ENCODE data around the gene CCR5AS.
"Not testable (repeated sequence)": the region's sequence is repeated elsewhere in the genome, so short reads cannot be mapped to it uniquely, and the experiment has no call there.

The CCR5AS gene

GRCh38 chr3:46406788-46407611, at the start of gene CCR5AS, which contains the start of gene CCRL2:
CCR5AS (minus strand) TSS chr3:46407066.
CCRL2 (plus strand) TSS chr3:46407259; CDS start chr3:46408080, 821 bp downstream.
- DNase-seq, result peak; percentile 24

DNA sequence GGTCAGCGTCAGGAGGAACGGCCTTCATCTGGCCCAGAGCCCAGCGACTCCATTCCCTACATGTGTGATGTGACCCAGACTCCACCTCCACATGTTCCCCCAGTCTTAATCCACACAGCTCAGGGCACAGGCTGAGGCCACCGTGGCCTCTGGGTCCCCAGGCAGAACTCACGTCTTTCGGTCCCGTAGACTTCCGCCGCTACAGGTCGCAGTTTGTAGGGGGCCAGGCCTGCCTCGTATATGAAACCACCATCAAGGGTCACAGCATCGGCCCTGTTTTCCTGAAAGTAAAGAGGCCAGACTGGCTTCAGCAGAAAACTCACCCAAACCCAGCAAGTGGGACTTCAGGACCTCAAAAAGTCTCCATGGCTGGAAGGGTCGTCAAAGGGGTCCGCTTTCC, 49.3 kb upstream of the CCR5AS start:
- no peak for DNase-seq

DNA sequence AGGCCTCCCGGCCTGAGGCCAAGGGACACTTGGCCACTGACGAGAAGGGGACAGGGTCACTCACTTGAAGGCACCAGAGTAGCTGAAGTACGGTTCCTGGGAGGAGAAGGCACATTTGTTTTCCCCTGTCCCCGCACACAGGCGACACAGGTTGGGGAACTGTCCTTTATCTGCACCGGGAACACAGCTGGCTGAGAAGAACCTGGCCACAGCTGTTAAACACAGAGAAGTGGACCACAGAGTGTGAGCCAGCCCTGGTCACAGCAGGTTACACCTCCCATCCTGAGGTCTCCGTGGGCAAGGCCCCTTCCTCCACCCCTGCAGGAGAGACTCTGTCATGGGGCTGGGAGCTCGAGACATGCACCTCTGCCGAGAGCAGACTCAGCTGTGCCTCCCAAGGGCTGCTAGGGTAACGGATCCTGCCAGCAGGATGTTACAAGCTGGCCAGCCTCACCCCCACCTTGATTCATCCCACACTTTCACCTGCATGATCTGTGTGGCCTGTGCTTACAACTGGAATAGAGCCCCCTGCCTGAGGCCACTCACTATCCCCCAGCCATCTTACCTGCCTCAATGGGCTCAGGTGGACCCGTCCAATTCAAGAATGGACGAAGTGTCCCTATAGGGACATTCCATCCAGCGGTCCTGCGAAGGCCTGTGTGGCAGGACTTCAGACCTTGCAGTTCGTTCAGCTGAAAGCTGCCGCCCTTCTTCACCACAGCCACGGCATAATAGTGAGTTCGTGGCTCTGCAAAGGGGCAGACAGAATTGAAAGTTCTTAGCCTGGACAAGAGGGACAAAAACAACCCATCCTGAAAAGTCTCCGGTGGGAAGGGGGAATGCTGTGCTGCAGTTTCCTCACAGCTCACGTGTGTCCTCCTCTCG, 48.6 kb upstream of the CCR5AS start:
- no peak for DNase-seq

GRCh38 chr3:46454606-46455005, 47.7 kb upstream of the CCR5AS start:
- DNase-seq, result no peak

- DNase-seq, result no peak
Observed at GRCh38 chr3:46454209-46454595, 47.3 kb upstream of the CCR5AS start.

- no peak for DNase-seq
Observed at GRCh38 chr3:46453526-46454208, 46.8 kb upstream of the CCR5AS start.

DNA sequence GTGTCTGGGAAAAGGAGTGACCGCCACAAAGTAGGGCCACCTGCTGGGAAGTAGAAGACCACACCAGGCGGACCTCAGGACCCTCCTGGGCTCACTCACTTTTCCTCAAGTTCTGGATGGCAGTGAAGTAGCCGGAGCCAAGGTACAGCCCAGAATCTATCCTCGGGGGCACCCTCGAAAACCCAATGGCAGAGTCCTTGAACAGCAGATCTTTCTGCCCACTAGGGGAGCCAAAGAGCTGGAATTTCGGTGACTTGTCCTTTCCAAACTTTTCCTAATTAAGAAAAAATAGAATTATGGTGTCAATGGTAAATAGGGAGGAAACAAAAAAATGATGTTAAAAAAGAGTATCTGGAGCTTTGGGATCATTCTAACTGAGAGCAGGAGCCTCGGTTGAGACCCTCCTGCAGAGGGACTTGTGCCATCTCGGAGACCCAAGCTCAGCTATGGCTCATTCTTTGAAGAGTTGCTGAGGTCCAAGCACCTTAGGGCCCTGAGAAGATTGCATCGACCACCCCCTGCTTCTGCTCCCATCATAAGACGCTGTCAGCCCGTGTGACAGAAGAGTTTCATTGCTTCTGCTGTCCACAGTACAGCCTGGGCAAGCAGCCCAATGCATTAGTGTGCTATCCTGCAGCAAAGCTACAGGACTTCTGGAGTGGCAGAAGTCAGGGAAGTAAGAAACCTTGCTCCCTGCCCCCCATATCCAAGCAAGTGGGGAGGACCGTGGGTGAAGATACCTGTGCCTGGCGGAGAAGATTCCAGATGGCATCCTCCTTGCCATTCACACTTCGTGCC, 43.1 kb upstream of the CCR5AS start:
- no peak for DNase-seq

DNA sequence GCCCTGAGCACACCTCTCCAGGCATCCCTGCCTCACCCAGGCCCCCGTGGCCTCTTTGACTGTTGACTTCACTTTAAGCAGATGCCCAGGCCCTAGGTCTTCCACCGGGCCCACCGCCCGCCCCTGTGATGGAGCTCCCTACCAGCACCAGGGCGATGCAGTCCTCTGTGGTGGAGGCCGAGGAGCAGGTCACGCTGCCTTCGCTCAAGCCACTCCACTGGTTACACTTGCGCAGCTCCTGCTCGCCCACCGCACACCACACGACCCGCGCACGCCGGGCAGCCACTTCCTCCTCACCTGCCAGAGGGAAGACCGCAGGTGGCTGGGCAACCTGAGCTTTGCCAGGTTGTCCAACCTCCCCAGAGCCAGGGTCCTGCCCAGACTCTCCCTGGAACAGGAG, 41.9 kb upstream of the CCR5AS start:
- DNase-seq, result no peak

- DNase-seq, result no peak
Observed at GRCh38 chr3:46447228-46447985, 40.5 kb upstream of the CCR5AS start.

DNA sequence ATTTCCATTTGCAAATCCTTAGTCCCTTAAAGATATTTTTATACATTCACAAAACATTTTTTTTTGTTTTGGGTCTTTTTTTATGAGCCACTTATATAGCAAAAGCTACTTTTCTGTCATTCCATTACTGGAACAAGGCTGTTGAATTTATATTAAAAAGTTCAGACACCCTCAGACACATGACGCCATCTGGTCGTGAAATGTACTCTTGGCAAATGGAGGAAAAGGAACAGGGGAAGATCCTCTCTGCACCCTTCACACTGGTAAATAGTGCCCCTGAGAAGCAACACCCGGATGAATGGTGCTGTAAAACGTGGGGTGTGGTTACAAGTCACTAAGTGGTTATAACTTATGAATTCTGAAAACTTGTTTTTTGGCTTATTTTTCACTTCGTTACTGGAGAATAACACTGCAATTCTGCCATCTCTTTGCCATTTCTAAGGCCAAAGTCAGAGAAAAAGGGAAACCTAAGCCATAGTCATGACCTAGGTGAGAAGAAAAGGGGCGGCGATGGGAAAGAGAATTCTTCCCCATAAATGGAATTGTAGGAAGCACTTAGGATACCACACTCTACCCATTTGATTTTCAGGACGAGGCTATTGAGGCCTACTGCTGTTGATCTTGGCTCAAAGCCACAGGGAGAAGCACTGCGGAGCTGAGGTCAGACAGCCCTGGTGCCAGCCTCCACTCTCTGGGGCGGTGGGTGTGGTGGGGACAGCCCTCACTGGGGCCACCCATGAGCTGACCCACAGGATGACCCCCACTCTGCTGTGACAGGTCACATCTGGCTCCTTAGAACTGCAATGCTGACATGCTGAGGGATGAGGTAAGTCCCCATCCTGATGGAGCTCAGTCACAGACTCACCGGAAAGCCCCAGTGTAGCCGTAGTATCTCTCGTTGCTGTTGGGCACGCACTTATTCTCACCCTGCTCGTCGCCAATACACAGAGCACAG, 36.0 kb upstream of the CCR5AS start:
- peak; percentile 16 for DNase-seq

DNA sequence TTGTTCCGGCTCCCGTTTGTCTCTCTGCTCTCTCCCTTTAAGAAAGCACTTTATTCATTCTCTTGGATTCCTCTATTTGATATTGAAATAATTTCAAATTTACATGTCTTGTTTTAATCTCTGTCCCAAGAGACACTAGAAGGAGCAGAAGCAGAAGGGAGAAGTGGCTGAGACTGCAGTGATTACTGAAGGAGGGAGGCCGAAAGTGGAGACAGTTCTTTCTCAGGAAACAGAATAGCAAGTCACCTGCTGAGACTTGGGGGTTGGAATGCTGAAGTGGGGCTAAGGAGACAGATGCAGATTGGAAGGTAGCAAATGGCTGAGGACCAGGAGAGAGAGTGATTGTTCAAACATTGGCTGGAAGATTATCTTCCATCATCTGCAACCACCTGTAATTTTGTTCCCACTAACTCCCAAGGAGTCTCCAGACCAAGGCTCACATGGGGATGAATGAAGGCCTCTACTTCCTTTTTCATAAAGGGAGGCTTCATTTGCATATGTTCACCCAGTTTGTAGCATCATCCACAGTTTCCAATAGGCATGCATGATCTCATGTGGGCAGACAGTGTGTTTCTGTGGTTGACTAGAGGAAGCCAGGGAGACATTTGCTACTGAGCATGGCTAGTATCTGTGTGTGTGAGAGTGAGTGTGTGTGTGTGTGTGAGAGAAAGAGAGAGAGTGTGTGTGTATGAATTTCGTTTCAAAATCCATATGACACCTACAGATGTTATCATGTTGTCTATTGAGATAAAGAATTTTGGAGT, 33.8 kb upstream of the CCR5AS start:
- peak; percentile 27 for DNase-seq

DNA sequence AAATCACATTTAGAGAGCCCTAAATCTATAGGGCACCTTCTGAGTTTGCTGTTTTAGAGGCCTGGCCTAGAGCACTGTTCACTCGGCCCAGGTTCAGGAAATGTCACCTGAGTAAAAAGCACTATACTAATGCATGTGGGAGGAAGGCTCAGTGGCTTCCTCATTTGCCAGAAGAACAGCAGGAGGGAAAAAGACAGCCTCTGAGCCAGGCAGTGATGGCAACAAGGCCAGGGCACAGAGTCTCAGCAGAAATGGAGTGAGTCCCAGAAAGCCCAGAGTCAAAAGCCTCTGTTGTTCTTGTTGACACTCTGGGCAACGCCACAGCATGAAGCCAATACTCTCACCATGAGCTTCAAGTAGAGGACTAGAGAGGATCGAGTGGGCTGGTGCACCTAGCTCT, 32.0 kb upstream of the CCR5AS start:
- no peak for DNase-seq

- no peak for DNase-seq
Observed at GRCh38 chr3:46435081-46435726, 28.3 kb upstream of the CCR5AS start.

DNA sequence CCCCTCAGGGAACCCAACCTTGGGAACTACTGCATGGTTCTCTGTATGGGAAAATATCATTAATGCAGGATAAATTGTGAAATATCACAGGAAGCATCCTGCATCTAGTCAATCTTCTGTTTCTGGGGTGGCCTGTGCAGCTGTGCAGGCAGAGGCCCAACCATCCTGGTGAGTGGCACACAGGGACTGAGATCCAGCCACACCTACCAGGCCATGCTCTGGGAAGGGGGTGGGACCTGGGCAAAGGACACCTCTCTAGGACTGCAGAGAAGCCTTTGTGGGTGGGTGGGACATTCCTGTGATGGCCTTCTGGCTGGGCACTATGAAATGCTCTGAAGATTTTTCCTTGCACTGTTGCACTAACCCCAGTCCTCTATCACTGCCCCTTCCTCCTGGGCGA, 27.0 kb upstream of the CCR5AS start:
- no peak for DNase-seq

GRCh38 chr3:46433118-46433517, 26.3 kb upstream of the CCR5AS start:
- not testable (repeated sequence) for DNase-seq

DNA sequence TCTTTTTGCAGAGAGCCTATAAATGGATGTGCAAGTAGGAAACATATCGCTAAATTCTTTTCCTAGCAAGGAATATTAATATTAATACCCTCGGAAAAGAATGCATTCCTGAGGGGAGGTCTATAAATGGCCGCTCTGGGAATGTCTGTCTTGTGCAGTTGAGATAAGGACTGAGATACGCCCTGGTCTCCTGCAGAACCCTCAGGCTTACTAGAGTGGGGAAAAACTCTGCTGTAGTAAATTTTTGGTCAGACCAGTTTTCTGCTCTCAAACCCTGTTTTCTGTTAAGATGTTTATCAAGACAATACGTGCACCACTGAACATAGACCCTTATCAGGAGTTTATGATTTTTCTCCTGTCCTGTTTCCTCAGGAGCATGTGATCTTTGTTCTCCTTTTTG, 25.0 kb upstream of the CCR5AS start:
- DNase-seq, result not testable (repeated sequence)

DNA sequence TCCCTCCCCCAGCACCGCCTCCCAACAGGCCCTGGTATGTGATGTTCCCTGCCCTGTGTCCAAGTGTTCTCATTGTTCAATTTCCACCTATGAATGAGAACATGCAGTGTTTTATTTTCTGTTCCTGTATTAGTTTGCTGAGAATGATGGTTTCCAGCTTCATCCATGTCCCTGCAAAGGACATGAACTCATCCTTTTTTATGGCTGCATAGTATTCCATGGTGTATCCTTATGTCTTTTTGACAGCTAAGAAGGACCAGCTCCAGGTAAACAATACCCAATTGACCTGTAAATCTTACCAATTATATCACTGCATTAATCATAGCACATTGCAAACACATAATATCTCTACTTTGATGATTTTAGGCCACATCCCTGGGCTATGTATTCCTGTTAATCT, 24.0 kb upstream of the CCR5AS start:
- DNase-seq, result not testable (repeated sequence)

DNA sequence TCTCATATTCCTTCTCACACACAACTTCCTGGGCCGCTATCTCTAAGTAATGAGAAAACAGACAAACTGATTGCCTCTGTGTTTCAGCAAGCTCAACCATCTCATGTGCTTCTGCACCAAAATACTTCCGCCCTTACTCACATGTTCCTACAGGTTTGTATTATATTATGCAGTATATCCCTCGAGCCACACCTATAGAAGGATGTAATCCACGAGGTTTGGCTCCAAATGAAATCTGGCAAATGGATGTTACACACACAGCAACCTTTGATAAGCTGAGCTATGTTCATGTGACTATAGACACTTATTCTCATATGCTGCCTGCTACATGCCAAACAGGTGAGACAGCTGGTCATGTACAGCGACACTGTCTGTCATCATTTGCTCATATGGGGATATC, 22.8 kb upstream of the CCR5AS start:
- DNase-seq, result no peak

- DNase-seq, result no peak
Observed at GRCh38 chr3:46429250-46429649, 22.4 kb upstream of the CCR5AS start.

Data from activated naive CD4-positive, alpha-beta T cell treated with Interleukin-2 at 50 U/mL for 16 hours (primary cell).